KMS-11 (cell line): ENCODE measurements around the gene TMEM18.

Experiments
- H2AFZ ChIP-seq: fragments of 200-600 bp; sonication (generic); 2 replicates; pipeline ENCODE4 v1.6.1; 2016; ENCODE audit warnings: antibody characterized with exemption, mixed run types, low read depth
- H3K27ac ChIP-seq: fragments of 200-600 bp; sonication (generic); 2 replicates; pipeline ENCODE4 v1.6.1; 2016; ENCODE audit warnings: mild to moderate bottlenecking, mixed run types
- H3K27me3 ChIP-seq: fragments of 200-600 bp; sonication (generic); 2 replicates; pipeline ENCODE4 v1.6.1; 2017; ENCODE audit warnings: mild to moderate bottlenecking, low read depth, mixed run types, moderate library complexity; ENCODE audit not compliant: insufficient read depth
- H3K36me3 ChIP-seq: fragments of 200-600 bp; sonication (generic); 2 replicates; pipeline ENCODE4 v1.6.1; 2017; ENCODE audit warnings: mild to moderate bottlenecking, mixed run types; ENCODE audit not compliant: insufficient read depth
- H3K4me1 ChIP-seq: fragments of 200-600 bp; sonication (generic); 2 replicates; pipeline ENCODE4 v1.6.1; 2016; ENCODE audit warnings: mild to moderate bottlenecking, low read depth, mixed run types; ENCODE audit not compliant: poor library complexity, severe bottlenecking
- H3K4me2 ChIP-seq: fragments of 200-600 bp; sonication (generic); 2 replicates; pipeline ENCODE4 v1.7.0; 2016; ENCODE audit warnings: mild to moderate bottlenecking, mixed run types
- H3K4me3 ChIP-seq: fragments of 200-600 bp; sonication (generic); IDR thresholded peaks from 2 replicates; pipeline ENCODE4 v1.6.1; 2017; ENCODE audit warnings: low read depth, low read length, mixed read lengths; ENCODE audit not compliant: insufficient read depth
- H3K79me2 ChIP-seq: fragments of 200-600 bp; sonication (generic); 2 replicates; pipeline ENCODE4 v1.6.1; 2016; ENCODE audit warnings: low read depth, mixed run types; ENCODE audit not compliant: insufficient read depth
- H3K9ac ChIP-seq: fragments of 200-600 bp; sonication (generic); 2 replicates; pipeline ENCODE4 v1.6.1; 2016; ENCODE audit warnings: mild to moderate bottlenecking, mixed run types
- H4K20me1 ChIP-seq: fragments of 200-600 bp; sonication (generic); 2 replicates; pipeline ENCODE4 v1.6.1; 2016; ENCODE audit warnings: mild to moderate bottlenecking, mixed run types; ENCODE audit not compliant: insufficient read depth
- CTCF ChIP-seq: fragments of 200-600 bp; sonication (generic); conservative IDR thresholded peaks from 2 replicates; pipeline ENCODE4 v1.6.1; 2017; ENCODE audit warnings: low read depth, mild to moderate bottlenecking, antibody characterized with exemption, low read length, moderate library complexity, mixed read lengths

Gene TMEM18

GRCh38 chr2:651951-652373, 25.2 kb downstream of the TMEM18 start:
- Histone ChIP-seq H3K79me2 (no peaks in the 10 kb centered on the region), H3K36me3 (no peaks in the 10 kb centered on the region), H3K4me3 (no peak overlapping the region), H3K4me2 (no peak overlapping the region), H2AFZ (no peak overlapping the region), H3K27ac (no peak overlapping the region), H4K20me1 (no peaks in the 10 kb centered on the region), H3K27me3 (no peaks in the 10 kb centered on the region), H3K9ac (no peak overlapping the region), H3K4me1 (no peaks in the 10 kb centered on the region)
- TF ChIP-seq CTCF, result no peak

GRCh38 chr2:650343-651310, 26.6 kb downstream of the TMEM18 start:
- no peak overlapping the region for H3K4me3 ChIP-seq
- no peak for TF ChIP-seq CTCF
- H3K36me3 ChIP-seq, result no peaks in the 10 kb centered on the region
- no peak overlapping the region for H2AFZ ChIP-seq
- no peak overlapping the region for H3K9ac ChIP-seq
- H3K79me2 ChIP-seq, result no peaks in the 10 kb centered on the region
- H4K20me1 ChIP-seq, result no peaks in the 10 kb centered on the region
- no peak overlapping the region for H3K4me2 ChIP-seq
- H3K4me1 ChIP-seq, result no peaks in the 10 kb centered on the region
- H3K27ac ChIP-seq, result no peak overlapping the region
- H3K27me3 ChIP-seq, result no peaks in the 10 kb centered on the region

GRCh38 chr2:649426-650342, 27.5 kb downstream of the TMEM18 start:
- no peaks in the 10 kb centered on the region for H3K79me2 ChIP-seq
- no peak overlapping the region for H3K4me2 ChIP-seq
- H4K20me1 ChIP-seq, result no peaks in the 10 kb centered on the region
- H3K4me3 ChIP-seq, result no peak overlapping the region
- H3K27ac ChIP-seq, result no peak overlapping the region
- no peaks in the 10 kb centered on the region for H3K36me3 ChIP-seq
- H3K4me1 ChIP-seq, result no peaks in the 10 kb centered on the region
- H2AFZ ChIP-seq, result no peak overlapping the region
- no peaks in the 10 kb centered on the region for H3K27me3 ChIP-seq
- no peak for TF ChIP-seq CTCF
- no peak overlapping the region for H3K9ac ChIP-seq

- no peak for TF ChIP-seq CTCF
- Histone ChIP-seq H3K27ac (no peak overlapping the region), H3K79me2 (no peaks in the 10 kb centered on the region), H3K4me1 (no peaks in the 10 kb centered on the region), H4K20me1 (no peaks in the 10 kb centered on the region), H3K4me2 (no peak overlapping the region), H3K27me3 (no peaks in the 10 kb centered on the region), H3K36me3 (no peaks in the 10 kb centered on the region), H3K4me3 (no peak overlapping the region), H2AFZ (no peak overlapping the region), H3K9ac (no peak overlapping the region)
Observed at GRCh38 chr2:648476-649424, 28.5 kb downstream of the TMEM18 start.
